ENCODE results near the gene PAWR. TPM values are rescaled to one million over a fixed set of nuclear protein-coding genes. Genes with fewer than 3 reads are reported as not detected.
"Not testable (repeated sequence)": the region's sequence is repeated elsewhere in the genome, so short reads cannot be mapped to it uniquely, and the experiment has no call there.

The PAWR gene
- total and polyA plus RNA-seq, 5 experiments from 2014 or later: 0.38 to 8.1 (median 2.2) TPM

DNA sequence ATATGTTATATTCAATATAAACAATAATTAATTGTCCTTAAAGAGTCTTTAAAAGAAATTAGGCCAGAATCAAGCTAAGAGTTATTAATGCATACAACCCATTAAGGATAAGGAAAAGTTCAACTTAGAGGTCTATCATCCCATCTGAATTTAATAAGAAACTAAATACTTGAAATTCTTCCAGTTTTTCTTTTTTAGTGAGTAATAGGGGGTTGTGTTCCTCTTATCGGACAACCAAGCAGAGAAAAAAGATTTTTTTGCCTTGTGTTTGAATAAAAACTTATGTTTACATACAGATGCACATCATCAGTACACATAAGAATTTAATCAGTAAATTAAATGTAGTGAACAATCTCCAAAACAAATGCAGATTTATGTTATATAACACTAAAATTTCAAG is 32.5 kb downstream of the PAWR start:
- POLR2A ChIA-PET: no interaction called here
- Mint-ChIP-seq H3K9me3 (no peaks in the 10 kb centered on the region), H3K27me3 (peaks cover 0 to 7% (median 0%) of the 10 kb centered on the region in 5 donors), H3K27ac (no peak overlapping the region), H3K36me3 (no peaks in the 10 kb centered on the region), H3K4me3 (no peak overlapping the region), H3K4me1 (peaks cover 0 to 2% (median 0%) of the 10 kb centered on the region in 4 donors)
- ATAC-seq (no peak), DNase-seq (no peak)

DNA sequence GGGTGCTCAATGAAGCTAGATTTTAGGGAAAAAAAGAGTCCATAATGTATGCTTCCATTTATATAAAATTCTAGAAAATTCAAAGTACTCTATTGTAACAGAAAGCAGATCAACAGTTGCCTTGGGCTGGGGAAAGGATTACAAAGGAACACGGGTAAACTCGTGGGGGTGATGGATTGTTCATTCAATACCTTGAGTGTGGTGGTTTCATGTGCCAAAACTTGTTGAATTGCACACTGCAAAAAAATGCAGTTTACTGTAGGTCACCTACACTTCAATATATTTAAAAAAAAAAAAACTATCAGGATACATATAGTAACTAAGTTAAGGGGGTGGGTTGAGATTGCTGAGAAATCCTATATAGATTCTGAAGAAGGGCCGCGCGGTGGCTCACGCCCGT is 33.6 kb downstream of the PAWR start:
- ATAC-seq (no peak), DNase-seq (no peak)
- POLR2A ChIA-PET: no interaction called here
- Mint-ChIP-seq H3K4me1 (peaks cover 0 to 2% (median 0%) of the 10 kb centered on the region in 4 donors), H3K27me3 (peaks cover 0 to 7% (median 0%) of the 10 kb centered on the region in 5 donors), H3K9me3 (no peaks in the 10 kb centered on the region), H3K27ac (no peak overlapping the region), H3K36me3 (no peaks in the 10 kb centered on the region), H3K4me3 (no peak overlapping the region)

DNA sequence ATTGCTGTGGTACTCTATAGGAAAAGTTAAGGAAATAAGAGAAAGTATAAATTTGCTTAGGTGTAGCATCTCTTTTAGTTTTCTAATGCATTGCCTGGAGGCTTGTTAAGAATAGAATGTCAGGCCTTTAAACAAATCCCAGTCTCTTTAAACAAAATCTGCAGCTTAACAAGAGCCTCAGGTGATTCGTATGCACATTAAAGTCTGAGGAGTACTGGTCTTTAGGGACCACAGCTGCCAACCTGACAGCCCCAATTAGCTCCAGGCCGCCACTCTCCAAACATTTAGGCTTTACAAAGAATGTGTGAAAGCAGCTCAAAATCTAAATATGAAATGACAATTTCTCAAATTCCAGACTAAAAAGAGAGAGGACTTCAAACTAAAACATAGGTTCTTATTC is 35.7 kb downstream of the PAWR start:
- no peak overlapping the region for H3K27ac Mint-ChIP-seq
- ATAC-seq (no peak), DNase-seq (no peak)
- H3K4me1 Mint-ChIP-seq: no peaks in the 10 kb centered on the region
- H3K9me3 Mint-ChIP-seq: no peaks in the 10 kb centered on the region
- no peaks in the 10 kb centered on the region for H3K36me3 Mint-ChIP-seq
- POLR2A ChIA-PET: no interaction called here
- H3K4me3 Mint-ChIP-seq: no peak overlapping the region
- peaks cover 0 to 7% (median 0%) of the 10 kb centered on the region in 5 donors for H3K27me3 Mint-ChIP-seq

DNA sequence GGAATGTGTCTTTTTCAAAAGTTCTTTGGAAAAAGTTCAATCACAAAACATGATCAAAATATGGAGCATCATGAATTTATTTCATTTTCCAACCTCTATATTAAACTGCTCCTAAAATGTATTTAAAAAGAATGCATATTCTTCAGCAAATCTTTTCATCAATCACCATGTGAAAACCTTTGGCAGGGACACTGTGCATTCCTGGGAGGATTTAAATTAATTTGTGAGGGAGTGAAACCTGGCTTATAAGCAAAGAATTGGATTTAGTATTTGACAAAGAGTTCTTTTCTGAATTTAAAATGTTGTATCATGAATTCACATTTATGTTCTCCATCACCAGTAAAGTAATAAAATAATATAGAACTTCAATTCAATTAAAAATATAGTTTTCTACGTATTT is 38.2 kb downstream of the PAWR start:
- Mint-ChIP-seq H3K36me3 (no peaks in the 10 kb centered on the region), H3K27ac (no peak overlapping the region), H3K9me3 (no peaks in the 10 kb centered on the region), H3K4me3 (no peak overlapping the region), H3K4me1 (no peaks in the 10 kb centered on the region), H3K27me3 (peaks cover 0 to 7% (median 0%) of the 10 kb centered on the region in 5 donors)
- ATAC-seq: no peak
- no peak for DNase-seq
- POLR2A ChIA-PET: no interaction called here

DNA sequence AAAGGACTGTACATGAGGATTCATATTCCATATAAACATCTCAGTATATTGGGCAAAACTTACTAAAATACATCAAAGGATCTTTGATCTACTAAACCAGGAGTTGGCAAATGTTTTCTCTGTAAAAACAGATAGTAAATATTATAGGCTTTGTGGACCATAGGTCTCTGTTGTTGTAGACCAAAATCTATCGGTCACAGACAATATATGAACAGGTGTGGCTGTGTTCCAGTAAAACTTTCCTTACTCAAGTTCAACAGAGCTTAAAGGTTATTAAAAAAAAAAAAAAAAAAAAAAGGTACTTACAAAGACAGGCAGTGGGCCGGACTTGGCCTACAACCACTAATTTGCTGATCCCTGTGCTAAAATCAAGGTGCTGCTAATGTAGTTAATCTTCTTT is 40.3 kb downstream of the PAWR start:
- ATAC-seq (no peak), DNase-seq (no peak)
- peaks cover 0 to 1% (median 0%) of the 10 kb centered on the region in 5 donors for H3K27me3 Mint-ChIP-seq
- H3K4me1 Mint-ChIP-seq: no peaks in the 10 kb centered on the region
- no peak overlapping the region for H3K4me3 Mint-ChIP-seq
- H3K27ac Mint-ChIP-seq: no peak overlapping the region
- POLR2A ChIA-PET: no interaction called here
- H3K36me3 Mint-ChIP-seq: no peaks in the 10 kb centered on the region
- H3K9me3 Mint-ChIP-seq: no peaks in the 10 kb centered on the region

DNA sequence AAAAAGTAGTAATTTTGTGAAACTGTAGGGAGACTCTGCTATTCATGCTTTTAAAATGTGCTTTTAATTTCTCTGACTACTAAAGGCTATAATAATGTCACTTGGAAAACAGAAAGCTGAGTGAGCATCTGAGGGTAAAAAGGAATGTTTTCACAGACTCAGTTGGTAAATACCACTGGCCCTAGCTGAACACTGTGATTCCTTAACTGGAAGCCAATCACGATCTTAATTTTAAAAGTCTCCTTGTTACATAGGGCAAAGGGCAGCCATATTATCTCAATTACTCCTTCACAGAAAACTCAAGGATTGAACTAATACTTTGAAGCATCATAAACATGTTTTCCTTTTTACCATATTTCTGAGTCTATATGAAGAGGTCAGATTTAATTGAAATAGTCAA is 41.9 kb downstream of the PAWR start:
- H3K4me1 Mint-ChIP-seq: no peaks in the 10 kb centered on the region

DNA sequence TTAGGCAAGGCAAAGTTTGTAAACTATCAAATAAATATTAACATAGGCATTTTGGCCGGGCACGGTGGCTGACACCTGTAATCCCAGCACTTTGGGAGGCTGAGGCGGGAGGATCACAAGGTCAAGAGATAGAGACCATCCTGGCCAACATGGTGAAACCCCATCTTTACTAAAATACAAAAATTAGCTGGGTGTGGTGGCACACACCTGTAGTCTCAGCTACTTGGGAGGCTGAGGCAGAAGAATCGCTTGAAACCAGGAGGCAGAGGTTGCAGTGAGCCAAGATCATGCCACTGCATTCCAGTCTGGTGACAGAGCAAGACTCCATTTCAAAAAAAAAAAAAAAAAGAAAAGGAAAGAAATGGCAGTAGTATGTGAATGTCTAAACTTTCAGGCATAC is 43.9 kb downstream of the PAWR start:
- DNase-seq, ATAC-seq, POLR2A ChIA-PET, H3K4me1 Mint-ChIP-seq, H3K9me3 Mint-ChIP-seq, H3K4me3 Mint-ChIP-seq, H3K36me3 Mint-ChIP-seq, H3K27ac Mint-ChIP-seq, H3K27me3 Mint-ChIP-seq: not testable (repeated sequence)

More for the DNA sequence above, 41.9 kb downstream of the PAWR start:
- no peak for ATAC-seq
- Mint-ChIP-seq H3K27ac (no peak overlapping the region), H3K9me3 (no peaks in the 10 kb centered on the region), H3K4me3 (no peak overlapping the region), H3K36me3 (no peaks in the 10 kb centered on the region), H3K27me3 (peaks cover 0 to 1% (median 0%) of the 10 kb centered on the region in 5 donors)
- no peak for DNase-seq
- POLR2A ChIA-PET: no interaction called here

DNA sequence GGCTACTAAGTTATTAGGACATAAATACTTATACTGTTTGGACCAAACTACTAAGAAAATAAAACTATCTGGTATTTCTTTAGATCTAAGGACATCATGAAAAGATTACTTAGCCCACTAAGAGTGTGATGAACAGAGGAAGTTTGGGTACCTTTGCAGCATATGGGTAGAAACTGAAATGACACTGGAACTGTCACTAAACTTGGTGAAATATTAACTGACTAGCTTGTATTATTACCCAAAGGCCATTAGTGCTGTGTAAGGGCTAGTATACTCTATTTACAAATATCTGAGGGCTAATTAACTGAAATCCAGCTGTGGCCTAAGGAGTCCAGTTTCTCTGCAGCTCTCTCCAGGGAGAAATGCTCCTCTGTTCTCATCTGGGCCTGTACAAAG is 45.5 kb downstream of the PAWR start:
- Mint-ChIP-seq H3K27me3 (peaks cover 0 to 1% (median 0%) of the 10 kb centered on the region in 5 donors), H3K9me3 (peaks cover 0 to 2% (median 0%) of the 10 kb centered on the region in 9 donors), H3K27ac (no peak overlapping the region), H3K36me3 (no peaks in the 10 kb centered on the region), H3K4me1 (no peaks in the 10 kb centered on the region), H3K4me3 (no peak overlapping the region)
- no peak for ATAC-seq
- DNase-seq: no peak
- POLR2A ChIA-PET: no interaction called here

DNA sequence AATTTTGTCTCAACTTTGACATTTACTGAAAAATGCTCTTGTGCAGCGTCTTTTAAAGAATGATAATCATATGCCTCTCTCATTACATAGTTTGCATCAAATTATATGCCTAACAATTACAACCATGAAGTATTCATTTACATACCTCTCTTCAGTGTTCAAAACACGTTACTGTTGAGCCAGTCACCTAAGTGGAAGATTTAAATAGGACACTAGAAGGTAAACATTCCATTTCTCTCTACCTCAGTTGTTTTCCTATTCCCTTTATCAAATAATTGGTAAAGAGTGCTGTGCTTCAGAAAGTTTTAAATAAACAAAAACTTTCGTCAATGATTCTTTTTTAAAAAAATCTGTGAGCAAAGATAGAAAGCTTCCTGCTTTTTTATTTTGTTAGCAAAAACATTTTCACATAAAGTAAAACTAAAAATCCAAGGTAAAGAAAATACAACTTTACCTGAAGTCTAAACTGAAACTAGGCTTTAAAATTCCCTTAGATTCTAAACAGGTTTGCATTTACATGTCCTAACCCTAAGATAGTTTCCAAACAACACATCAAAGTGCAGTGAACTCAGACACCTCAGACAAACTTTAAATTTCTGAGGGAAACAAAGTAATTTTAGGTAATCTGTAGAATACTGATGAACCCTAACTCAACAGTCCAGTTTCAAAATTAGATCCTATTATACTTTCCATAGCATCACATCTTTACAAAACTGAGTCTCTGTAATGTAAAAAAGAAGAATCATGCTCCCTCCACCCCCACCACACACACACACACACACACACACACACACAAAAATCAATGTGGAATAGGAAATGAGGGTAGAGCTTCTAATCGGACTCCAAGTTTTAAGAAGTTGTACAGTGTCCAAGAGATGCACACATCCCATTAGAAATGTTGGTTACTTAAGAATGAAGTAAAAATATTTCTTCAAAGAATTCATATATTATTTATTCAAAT is 46.2 kb downstream of the PAWR start:
- H3K4me3 Mint-ChIP-seq: no peak overlapping the region
- peaks cover 0 to 7% (median 2%) of the 10 kb centered on the region in 5 donors for H3K27me3 Mint-ChIP-seq
- no peak for DNase-seq
- peaks cover 0 to 2% (median 0%) of the 10 kb centered on the region in 9 donors for H3K9me3 Mint-ChIP-seq
- no peak overlapping the region for H3K27ac Mint-ChIP-seq
- no peak for ATAC-seq
- H3K36me3 Mint-ChIP-seq: no peaks in the 10 kb centered on the region
- POLR2A ChIA-PET: interaction anchor here (0.8 kb wide), 1 partner anchor 1229 kb away, joined by 3 read pairs; no protein-coding TSS in a partner anchor
- H3K4me1 Mint-ChIP-seq: no peaks in the 10 kb centered on the region

DNA sequence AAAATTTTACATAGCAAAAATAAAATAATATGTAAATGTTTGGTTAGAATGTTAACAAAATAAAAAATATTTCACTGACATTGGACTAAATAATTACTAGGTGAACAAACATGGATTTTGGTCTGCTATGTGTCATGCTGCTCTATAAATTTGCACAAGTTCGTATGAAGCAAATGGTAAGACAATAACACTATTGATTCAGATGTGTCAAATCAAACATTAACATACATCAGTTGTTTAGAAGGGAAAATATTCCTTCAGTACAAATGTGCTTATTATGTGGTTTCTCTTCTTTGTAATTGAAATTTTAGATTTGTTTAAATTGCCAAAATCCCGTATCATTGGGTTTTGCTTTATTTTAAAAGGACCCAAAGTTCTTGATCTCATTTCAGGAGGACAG is 46.9 kb downstream of the PAWR start:
- POLR2A ChIA-PET: interaction anchor here (0.8 kb wide), 1 partner anchor 1230 kb away, joined by 3 read pairs; no protein-coding TSS in a partner anchor
- H3K4me3 Mint-ChIP-seq: no peak overlapping the region

DNA sequence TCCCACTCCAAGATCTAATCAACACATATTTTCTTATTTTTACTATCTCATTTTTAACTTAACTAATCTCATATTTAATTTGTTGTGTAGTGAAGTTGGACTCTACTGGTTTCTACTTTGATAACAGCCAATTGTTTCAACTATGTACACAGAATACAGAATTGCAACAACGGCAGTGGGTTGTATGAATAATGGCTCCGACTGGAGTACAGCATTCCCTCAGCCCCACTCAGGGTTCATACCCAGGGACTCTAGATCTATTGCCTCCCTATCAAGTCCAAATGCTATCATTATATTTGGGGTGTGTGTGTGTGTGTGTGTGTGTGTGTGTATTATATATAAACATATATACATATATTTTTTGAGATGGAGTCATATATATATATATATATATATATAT is 52.3 kb downstream of the PAWR start:
- POLR2A ChIA-PET: no interaction called here
- DNase-seq (no peak), ATAC-seq (no peak)
- H3K36me3 Mint-ChIP-seq: no peaks in the 10 kb centered on the region
- no peaks in the 10 kb centered on the region for H3K4me1 Mint-ChIP-seq
- peaks cover 0 to 2% (median 0%) of the 10 kb centered on the region in 9 donors for H3K9me3 Mint-ChIP-seq
- H3K27me3 Mint-ChIP-seq: peaks cover 0 to 7% (median 2%) of the 10 kb centered on the region in 5 donors
- H3K27ac Mint-ChIP-seq: no peak overlapping the region
- H3K4me3 Mint-ChIP-seq: no peak overlapping the region

More for the DNA sequence above, 46.9 kb downstream of the PAWR start:
- Mint-ChIP-seq H3K27ac (no peak overlapping the region), H3K4me1 (no peaks in the 10 kb centered on the region), H3K9me3 (peaks cover 0 to 2% (median 0%) of the 10 kb centered on the region in 9 donors), H3K27me3 (peaks cover 0 to 7% (median 2%) of the 10 kb centered on the region in 5 donors), H3K36me3 (no peaks in the 10 kb centered on the region)
- DNase-seq (no peak), ATAC-seq (no peak)

DNA sequence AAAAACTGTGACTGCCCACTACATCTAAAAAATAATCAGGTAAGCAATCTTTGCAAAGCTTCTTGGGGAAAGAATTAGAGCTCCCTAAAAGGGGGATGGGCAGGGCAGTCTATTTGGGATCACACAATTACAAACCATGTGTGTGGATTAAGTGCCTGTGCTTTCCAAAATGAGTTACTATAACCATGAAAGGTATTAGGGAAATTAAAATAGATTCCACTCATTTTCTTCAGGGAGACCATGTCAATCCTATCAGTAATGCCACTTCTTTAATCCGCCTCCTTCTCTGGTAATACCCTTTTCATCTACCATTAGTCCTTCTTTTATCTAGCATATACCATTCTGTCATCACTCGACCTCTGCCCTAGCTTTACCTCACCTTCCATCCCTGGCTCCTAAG is 53.7 kb downstream of the PAWR start:
- peaks cover 0 to 7% (median 2%) of the 10 kb centered on the region in 5 donors for H3K27me3 Mint-ChIP-seq

DNA sequence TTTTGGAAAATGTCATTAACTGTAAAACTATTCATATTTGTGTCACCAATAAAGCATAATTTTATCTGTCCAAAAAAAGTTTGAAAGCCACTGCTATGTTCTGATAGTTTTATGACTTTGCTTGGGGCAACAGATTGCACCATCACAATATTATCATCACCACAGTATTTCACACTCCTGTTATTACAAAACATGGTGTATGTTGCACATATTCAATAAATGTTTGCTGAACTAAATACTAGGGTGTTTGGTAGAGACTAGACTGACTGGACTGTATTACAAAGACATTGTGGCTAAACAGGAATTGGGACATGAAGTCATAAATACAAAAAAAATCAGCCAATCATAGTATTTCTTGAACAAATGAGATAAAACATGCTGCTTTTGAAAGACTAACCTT is 55.1 kb downstream of the PAWR start:
- Mint-ChIP-seq H3K27ac (no peak overlapping the region), H3K4me1 (no peaks in the 10 kb centered on the region), H3K4me3 (no peak overlapping the region), H3K27me3 (peaks cover 0 to 7% (median 2%) of the 10 kb centered on the region in 5 donors), H3K36me3 (no peaks in the 10 kb centered on the region), H3K9me3 (no peaks in the 10 kb centered on the region)
- POLR2A ChIA-PET: no interaction called here
- ATAC-seq (no peak), DNase-seq (no peak)

More for the DNA sequence above, 53.7 kb downstream of the PAWR start:
- ATAC-seq (no peak), DNase-seq (no peak)
- Mint-ChIP-seq H3K4me3 (no peak overlapping the region), H3K27ac (no peak overlapping the region), H3K4me1 (no peaks in the 10 kb centered on the region), H3K9me3 (no peaks in the 10 kb centered on the region), H3K36me3 (no peaks in the 10 kb centered on the region)
- POLR2A ChIA-PET: no interaction called here
